ENCODE results near the gene RHBDF1.

RHBDF1 gene

DNA sequence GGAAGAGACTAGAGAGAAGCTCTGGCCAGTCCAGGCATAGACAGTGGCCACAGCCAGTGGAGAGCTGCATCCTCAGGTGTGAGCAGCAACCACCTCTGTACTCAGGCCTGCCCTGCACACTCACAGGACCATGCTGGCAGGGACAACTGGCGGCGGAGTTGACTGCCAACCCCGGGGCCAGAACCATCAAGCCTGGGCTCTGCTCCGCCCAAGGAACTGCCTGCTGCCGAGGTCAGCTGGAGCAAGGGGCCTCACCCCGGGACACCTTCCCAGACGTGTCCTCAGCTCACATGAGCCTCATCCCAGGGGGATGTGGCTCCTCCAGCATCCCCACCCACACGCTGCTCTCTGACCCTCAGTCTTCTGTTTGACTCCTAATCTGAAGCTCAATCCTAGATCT lies 3.2 kb downstream of the RHBDF1 start:
- Histone ChIP-seq H3K9me3 (ENCODE audit: control insufficient read depth, insufficient read depth, low read length) (no peaks in the 10 kb centered on the region), H3K9me2 (replicated peaks; ENCODE audit: control insufficient read depth, low read length) (no peaks in the 10 kb centered on the region), H3K4me2 (ENCODE audit: low read length) (no peak overlapping the region), H3K27ac (ENCODE audit: low read depth, low read length) (no peak overlapping the region), H4K20me1 (ENCODE audit: control insufficient read depth, insufficient read depth, low read depth, low read length) (no peaks in the 10 kb centered on the region), H3K4me1 (ENCODE audit: control insufficient read depth, low read length) (no peaks in the 10 kb centered on the region), H3K27me3 (ENCODE audit: control insufficient read depth, low read length) (peaks cover 59% of the 10 kb centered on the region), H3K4me3 (ENCODE audit: low read length) (no peak overlapping the region), H3F3A (ENCODE audit: control insufficient read depth, insufficient read depth) (no peaks in the 10 kb centered on the region), H3K36me3 (ENCODE audit: control insufficient read depth, low read length) (no peaks in the 10 kb centered on the region), H3K79me2 (ENCODE audit: control insufficient read depth, low read length) (no peaks in the 10 kb centered on the region)
- TF ChIP-seq, protein P1, sequence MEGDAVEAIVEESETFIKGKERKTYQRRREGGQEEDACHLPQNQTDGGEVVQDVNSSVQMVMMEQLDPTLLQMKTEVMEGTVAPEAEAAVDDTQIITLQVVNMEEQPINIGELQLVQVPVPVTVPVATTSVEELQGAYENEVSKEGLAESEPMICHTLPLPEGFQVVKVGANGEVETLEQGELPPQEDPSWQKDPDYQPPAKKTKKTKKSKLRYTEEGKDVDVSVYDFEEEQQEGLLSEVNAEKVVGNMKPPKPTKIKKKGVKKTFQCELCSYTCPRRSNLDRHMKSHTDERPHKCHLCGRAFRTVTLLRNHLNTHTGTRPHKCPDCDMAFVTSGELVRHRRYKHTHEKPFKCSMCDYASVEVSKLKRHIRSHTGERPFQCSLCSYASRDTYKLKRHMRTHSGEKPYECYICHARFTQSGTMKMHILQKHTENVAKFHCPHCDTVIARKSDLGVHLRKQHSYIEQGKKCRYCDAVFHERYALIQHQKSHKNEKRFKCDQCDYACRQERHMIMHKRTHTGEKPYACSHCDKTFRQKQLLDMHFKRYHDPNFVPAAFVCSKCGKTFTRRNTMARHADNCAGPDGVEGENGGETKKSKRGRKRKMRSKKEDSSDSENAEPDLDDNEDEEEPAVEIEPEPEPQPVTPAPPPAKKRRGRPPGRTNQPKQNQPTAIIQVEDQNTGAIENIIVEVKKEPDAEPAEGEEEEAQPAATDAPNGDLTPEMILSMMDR (IDR thresholded peaks at IDR 0.05; ENCODE audit: low read depth, low read length, poor library complexity, severe bottlenecking) = no peak
- no peak for TF ChIP-seq EZH2phosphoT487 (IDR thresholded peaks at IDR 0.05; ENCODE audit: borderline replicate concordance, low read length)

DNA sequence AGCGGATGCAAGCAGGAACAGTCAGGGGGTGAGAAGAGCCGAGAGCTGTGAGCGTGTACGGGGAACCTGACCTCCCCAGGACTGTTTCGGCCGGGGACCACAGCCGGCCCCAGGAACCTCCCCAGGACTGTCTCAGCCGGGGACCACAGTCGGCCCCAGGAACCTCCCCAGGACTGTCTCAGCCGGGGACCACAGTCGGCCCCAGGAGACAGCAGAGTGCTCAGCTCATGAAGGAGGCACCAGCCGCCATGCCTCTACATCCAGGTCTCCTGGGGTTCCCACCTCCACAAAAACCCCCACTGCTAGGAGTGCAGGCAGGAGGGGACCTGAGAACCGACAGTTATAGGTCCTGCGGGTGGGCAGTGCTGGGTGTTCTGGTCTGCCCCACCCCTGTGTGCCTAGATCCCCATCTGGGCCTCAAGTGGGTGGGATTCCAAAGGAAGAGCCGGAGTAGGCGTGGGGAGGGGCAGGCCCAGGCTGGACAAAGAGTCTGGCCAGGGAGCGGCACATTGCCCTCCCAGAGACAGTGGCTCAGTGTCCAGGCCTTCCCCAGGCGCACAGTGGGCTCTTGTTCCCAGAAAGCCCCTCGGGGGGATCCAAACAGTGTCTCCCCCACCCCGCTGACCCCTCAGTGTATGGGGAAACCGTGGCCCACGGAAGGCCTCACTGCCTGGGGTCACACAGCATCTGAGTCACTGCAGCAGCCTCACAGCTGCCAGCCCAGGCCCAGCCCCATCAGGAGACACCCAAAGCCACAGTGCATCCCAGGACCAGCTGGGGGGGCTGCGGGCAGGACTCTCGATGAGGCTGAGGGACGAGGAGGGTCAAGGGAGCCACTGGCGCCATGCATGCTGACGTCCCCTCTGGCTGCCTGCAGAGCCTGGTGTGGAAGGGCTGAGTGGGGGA lies 4.3 kb downstream of the RHBDF1 start:
- H3K4me1 ChIP-seq (ENCODE audit: control insufficient read depth, low read length) = no peaks in the 10 kb centered on the region
- H3K27me3 ChIP-seq (ENCODE audit: control insufficient read depth, low read length) = peaks cover 48% of the 10 kb centered on the region
- no peak for TF ChIP-seq EZH2phosphoT487 (IDR thresholded peaks at IDR 0.05; ENCODE audit: borderline replicate concordance, low read length)
- TF ChIP-seq, protein P1 (IDR thresholded peaks at IDR 0.05; ENCODE audit: low read depth, low read length, poor library complexity, severe bottlenecking) = no peak
- H3K27ac ChIP-seq (ENCODE audit: low read depth, low read length) = no peak overlapping the region
- no peaks in the 10 kb centered on the region for H3K9me3 ChIP-seq (ENCODE audit: control insufficient read depth, insufficient read depth, low read length)
- no peaks in the 10 kb centered on the region for H3K9me2 ChIP-seq (replicated peaks; ENCODE audit: control insufficient read depth, low read length)
- H3K79me2 ChIP-seq (ENCODE audit: control insufficient read depth, low read length) = no peaks in the 10 kb centered on the region
- no peaks in the 10 kb centered on the region for H3K36me3 ChIP-seq (ENCODE audit: control insufficient read depth, low read length)
- H4K20me1 ChIP-seq (ENCODE audit: control insufficient read depth, insufficient read depth, low read depth, low read length) = no peaks in the 10 kb centered on the region
- no peak overlapping the region for H3K4me3 ChIP-seq (ENCODE audit: low read length)
- H3K4me2 ChIP-seq (ENCODE audit: low read length) = no peak overlapping the region
- H3F3A ChIP-seq (ENCODE audit: control insufficient read depth, insufficient read depth) = no peaks in the 10 kb centered on the region

DNA sequence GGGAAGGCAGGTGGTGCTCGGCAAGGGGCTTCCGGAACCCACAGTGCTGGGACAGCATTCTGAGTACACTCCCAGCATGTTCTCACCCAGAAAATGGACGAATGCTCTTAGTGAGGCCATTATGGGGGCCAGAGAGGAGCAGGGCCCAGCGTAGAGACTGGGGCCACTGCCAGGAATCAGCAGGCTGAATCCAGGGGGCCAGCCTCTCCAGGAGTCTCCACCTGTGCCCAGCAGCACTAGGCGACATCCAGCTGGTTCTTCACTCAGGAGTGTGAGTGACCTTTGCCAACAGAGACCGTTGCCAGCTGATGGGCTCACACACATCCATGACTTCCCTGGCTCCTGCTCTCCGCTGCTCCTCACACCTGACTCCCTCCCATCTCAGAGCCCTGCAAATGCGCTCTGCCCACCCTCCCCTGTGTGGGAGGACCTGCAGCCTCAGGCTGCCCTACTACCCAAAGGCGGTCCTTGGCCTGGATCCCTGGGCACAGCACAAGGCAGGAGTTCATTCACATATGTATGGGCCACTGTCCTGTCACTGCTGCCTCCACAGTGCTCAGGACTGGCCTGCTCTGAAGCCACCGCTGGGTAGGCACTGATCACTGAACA lies 5.1 kb downstream of the RHBDF1 start:
- Histone ChIP-seq H3K4me3 (ENCODE audit: low read length) (no peak overlapping the region), H3K4me1 (ENCODE audit: control insufficient read depth, low read length) (no peaks in the 10 kb centered on the region), H3K9me3 (ENCODE audit: control insufficient read depth, insufficient read depth, low read length) (no peaks in the 10 kb centered on the region), H3K9me2 (replicated peaks; ENCODE audit: control insufficient read depth, low read length) (no peaks in the 10 kb centered on the region), H3K27me3 (ENCODE audit: control insufficient read depth, low read length) (peaks cover 42% of the 10 kb centered on the region), H3F3A (ENCODE audit: control insufficient read depth, insufficient read depth) (no peaks in the 10 kb centered on the region), H3K27ac (ENCODE audit: low read depth, low read length) (no peak overlapping the region), H3K79me2 (ENCODE audit: control insufficient read depth, low read length) (no peaks in the 10 kb centered on the region), H3K36me3 (ENCODE audit: control insufficient read depth, low read length) (no peaks in the 10 kb centered on the region), H3K4me2 (ENCODE audit: low read length) (no peak overlapping the region), H4K20me1 (ENCODE audit: control insufficient read depth, insufficient read depth, low read depth, low read length) (no peaks in the 10 kb centered on the region)
- TF ChIP-seq EZH2phosphoT487 (IDR thresholded peaks at IDR 0.05; ENCODE audit: borderline replicate concordance, low read length) = no peak
- TF ChIP-seq, protein P1 (IDR thresholded peaks at IDR 0.05; ENCODE audit: low read depth, low read length, poor library complexity, severe bottlenecking) = no peak
